Ectodermal cell (in vitro differentiated cells): ENCODE data around the gene CTNNA1.

Source experiments
- H3K27ac ChIP-seq: 2 replicates; pipeline ENCODE4 v1.7.0; 2013; ENCODE audit warnings: mild to moderate bottlenecking, low read depth, low read length; ENCODE audit not compliant: insufficient read depth, poor library complexity, severe bottlenecking
- H3K27me3 ChIP-seq: 2 replicates; pipeline ENCODE4 v1.7.0; 2013; ENCODE audit warnings: mild to moderate bottlenecking, low read length; ENCODE audit not compliant: insufficient read depth, control insufficient read depth, poor library complexity, severe bottlenecking
- H3K36me3 ChIP-seq: one replicate; pipeline ENCODE4 v1.7.0; 2013; ENCODE audit warnings: low read length; ENCODE audit not compliant: control insufficient read depth, insufficient read depth
- H3K4me1 ChIP-seq: one replicate; pipeline ENCODE4 v1.7.0; 2013; ENCODE audit warnings: low read length; ENCODE audit not compliant: control insufficient read depth, insufficient read depth
- H3K4me3 ChIP-seq: 2 replicates; pipeline ENCODE4 v1.7.0; 2013; ENCODE audit warnings: low read depth, low read length, control low read depth; ENCODE audit not compliant: insufficient read depth
- H3K9me3 ChIP-seq: 2 replicates; pipeline ENCODE4 v1.7.0; 2013; ENCODE audit warnings: mild to moderate bottlenecking, low read length, moderate library complexity; ENCODE audit not compliant: control insufficient read depth
- WGBS, 2 experiments: methylation state at CpG; one replicate each; pipeline ENCODE4 v1.1.7; 2013; ENCODE audit warnings: missing lambda C conversion rate in 2 of 2; 5-methylcytosine and 5-hydroxymethylcytosine counted together

The CTNNA1 gene

GRCh38 chr5:138934971-138935370, 181.7 kb downstream of the CTNNA1 start:
- Histone ChIP-seq H3K36me3 (peaks cover 40% of the 10 kb centered on the region), H3K4me3 (no peak overlapping the region), H3K9me3 (no peaks in the 10 kb centered on the region), H3K27ac (no peak overlapping the region), H3K27me3 (no peaks in the 10 kb centered on the region), H3K4me1 (peaks cover 7% of the 10 kb centered on the region)
- WGBS, 2 experiments: 94 to 96% methylated on average over 12 of the region's 12 CpGs

GRCh38 chr5:138935466-138935865, 182.2 kb downstream of the CTNNA1 start:
- no peak overlapping the region for H3K4me3 ChIP-seq
- no peaks in the 10 kb centered on the region for H3K27me3 ChIP-seq
- no peak overlapping the region for H3K27ac ChIP-seq
- peaks cover 35% of the 10 kb centered on the region for H3K36me3 ChIP-seq
- WGBS, 2 experiments: 84 to 86% methylated on average over 10 of the region's 10 CpGs
- peaks cover 7% of the 10 kb centered on the region for H3K4me1 ChIP-seq
- H3K9me3 ChIP-seq: no peaks in the 10 kb centered on the region

GRCh38 chr5:138936225-138936967, 183.2 kb downstream of the CTNNA1 start:
- Histone ChIP-seq H3K27me3 (no peaks in the 10 kb centered on the region), H3K4me1 (peaks cover 7% of the 10 kb centered on the region), H3K27ac (no peak overlapping the region), H3K36me3 (peaks cover 27% of the 10 kb centered on the region), H3K9me3 (no peaks in the 10 kb centered on the region), H3K4me3 (no peak overlapping the region)
- 92 to 93% methylated on average over 22 of the region's 22 CpGs for WGBS, 2 experiments

GRCh38 chr5:138936968-138937345, 183.7 kb downstream of the CTNNA1 start:
- Histone ChIP-seq H3K9me3 (no peaks in the 10 kb centered on the region), H3K4me1 (peaks cover 7% of the 10 kb centered on the region), H3K27me3 (no peaks in the 10 kb centered on the region), H3K4me3 (no peak overlapping the region), H3K36me3 (peaks cover 24% of the 10 kb centered on the region), H3K27ac (no peak overlapping the region)
- WGBS, 2 experiments: 60 to 64% methylated on average over 2 of the region's 2 CpGs

GRCh38 chr5:138937392-138938387, 184.5 kb downstream of the CTNNA1 start:
- Histone ChIP-seq H3K4me3 (no peak overlapping the region), H3K4me1 (peaks cover 7% of the 10 kb centered on the region), H3K27me3 (no peaks in the 10 kb centered on the region), H3K27ac (no peak overlapping the region), H3K9me3 (no peaks in the 10 kb centered on the region), H3K36me3 (peaks cover 17% of the 10 kb centered on the region)
- WGBS, 2 experiments: 90 to 92% methylated on average over 25 of the region's 25 CpGs

- Histone ChIP-seq H3K27me3 (no peaks in the 10 kb centered on the region), H3K4me3 (no peak overlapping the region), H3K27ac (no peak overlapping the region), H3K36me3 (peaks cover 9% of the 10 kb centered on the region), H3K9me3 (no peaks in the 10 kb centered on the region), H3K4me1 (peaks cover 13% of the 10 kb centered on the region)
- WGBS, 2 experiments: 79 to 85% methylated on average over 5 of the region's 5 CpGs
These were observed 185.3 kb downstream of the CTNNA1 start for GRCh38 chr5:138938526-138938925.

- Histone ChIP-seq H3K4me3 (no peak overlapping the region), H3K27ac (no peak overlapping the region), H3K4me1 (peaks cover 39% of the 10 kb centered on the region), H3K27me3 (no peaks in the 10 kb centered on the region), H3K9me3 (no peaks in the 10 kb centered on the region), H3K36me3 (no peaks in the 10 kb centered on the region)
- WGBS, 2 experiments: 91 to 93% methylated on average over 2 of the region's 2 CpGs
These were observed 188.8 kb downstream of the CTNNA1 start for GRCh38 chr5:138942066-138942465.

DNA sequence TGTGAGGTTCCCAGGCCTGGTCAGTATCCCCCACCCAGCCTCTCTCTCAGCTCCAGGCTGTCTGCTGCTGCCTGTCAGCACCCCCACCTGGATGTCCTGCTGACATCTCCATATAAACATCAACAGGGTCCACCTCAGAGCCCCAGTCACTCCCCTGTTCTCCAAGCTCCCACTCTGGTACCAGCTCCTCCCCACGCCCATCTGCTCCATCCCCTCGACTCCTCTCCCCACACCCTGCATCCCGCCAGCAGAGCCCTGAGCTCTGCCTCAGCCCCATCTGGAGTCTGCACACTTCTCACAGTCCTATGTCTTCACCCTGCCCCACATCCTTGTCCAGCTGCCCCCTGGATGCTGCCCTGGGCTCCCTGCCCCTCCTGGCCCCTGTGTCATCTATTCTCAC, 189.6 kb downstream of the CTNNA1 start:
- Histone ChIP-seq H3K4me1 (peaks cover 37% of the 10 kb centered on the region), H3K27me3 (no peaks in the 10 kb centered on the region), H3K36me3 (no peaks in the 10 kb centered on the region), H3K27ac (no peak overlapping the region), H3K4me3 (no peak overlapping the region), H3K9me3 (no peaks in the 10 kb centered on the region)
- WGBS, 2 experiments: 77 to 90% methylated on average over 3 of the region's 3 CpGs

DNA sequence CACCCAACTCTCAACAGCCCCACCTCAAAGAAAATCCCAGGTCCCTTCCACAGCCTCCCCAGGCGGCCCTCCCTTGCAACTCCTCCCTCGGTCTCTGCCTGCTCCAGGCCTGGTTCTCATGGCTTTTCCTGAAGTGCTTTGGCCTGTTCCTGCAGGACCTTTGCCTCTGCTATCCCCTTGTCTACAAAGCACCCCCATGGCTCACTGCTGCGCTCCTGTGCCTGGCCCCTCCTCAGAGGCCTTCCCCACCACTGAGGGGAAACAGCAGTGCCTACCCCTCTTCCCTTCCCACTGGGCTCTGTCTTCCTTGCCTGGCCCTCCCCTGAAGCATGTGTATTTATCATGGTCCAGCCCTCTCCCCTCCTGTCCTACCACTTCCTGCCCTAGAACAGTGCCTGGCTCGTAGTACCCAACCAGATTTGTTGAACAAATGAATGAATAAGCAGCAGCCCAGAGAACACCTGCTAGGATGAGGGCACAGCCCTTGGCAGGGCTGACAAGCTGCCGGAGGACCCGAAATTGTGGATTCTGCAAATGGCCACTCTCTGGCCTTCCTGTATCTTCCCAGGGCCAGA, 190.5 kb downstream of the CTNNA1 start:
- Histone ChIP-seq H3K4me3 (no peak overlapping the region), H3K36me3 (no peaks in the 10 kb centered on the region), H3K27me3 (no peaks in the 10 kb centered on the region), H3K9me3 (no peaks in the 10 kb centered on the region), H3K4me1 (peaks cover 43% of the 10 kb centered on the region), H3K27ac (no peak overlapping the region)
- 85 to 89% methylated on average over 6 of the region's 6 CpGs for WGBS, 2 experiments
